Gastroesophageal sphincter (tissue), 4 donors: ENCODE data around the gene SH3PXD2A. TPM values are rescaled to one million over a fixed set of nuclear protein-coding genes. Genes with fewer than 3 reads are reported as not detected.

Experiments used
- ATAC-seq: fragments of 150-250 bp; one replicate; pipeline ENCODE4 v1.9.1; 2016; ENCODE audit warnings: mild to moderate bottlenecking, moderate library complexity
- H3K27ac ChIP-seq, 4 donors: fragments of 200-600 bp; sonication (generic) in 3 of 4; 1 replicate in 3 of 4; 2 replicates in 1 of 4; pipeline ENCODE4 v1.5.1; 2016 to 2019
- H3K27me3 ChIP-seq: fragments of 200-600 bp; sonication (generic); one replicate; pipeline ENCODE4 v1.5.1; 2019
- H3K36me3 ChIP-seq, 2 donors: fragments of 200-600 bp; sonication (generic); one replicate each; pipeline ENCODE4 v1.5.1; 2019; ENCODE audit warnings: control low read depth in 1 of 2
- H3K4me1 ChIP-seq, 3 donors: fragments of 200-600 bp; sonication (generic); 1 replicate in 2 of 3; 2 replicates in 1 of 3; pipeline ENCODE4 v1.5.1; 2016 to 2019; ENCODE audit warnings: control low read depth in 2 of 3
- H3K4me3 ChIP-seq, 2 donors: fragments of 200-600 bp; sonication (generic); one replicate each; pipeline ENCODE4 v1.5.1; 2019; ENCODE audit warnings: mild to moderate bottlenecking in 1 of 2, moderate library complexity in 1 of 2
- H3K9me3 ChIP-seq, 3 donors: fragments of 200-600 bp; sonication (generic); one replicate each; pipeline ENCODE4 v1.5.1; 2017 to 2019; ENCODE audit warnings: control low read depth in 2 of 3
- EP300 ChIP-seq: sonication (generic); formaldehyde crosslinking; IDR thresholded peaks from one replicate; pipeline ENCODE4 v1.6.1; 2017; ENCODE audit warnings: antibody characterized with exemption, mild to moderate bottlenecking
- POLR2A ChIP-seq, 2 donors: fragments of 450-650 bp; IDR thresholded peaks; one replicate each; pipeline ENCODE4 v1.6.1; 2017; ENCODE audit warnings: antibody characterized with exemption in 2 of 2, mild to moderate bottlenecking in 2 of 2, moderate library complexity in 1 of 2
- POLR2AphosphoS5 ChIP-seq: sonication (generic); formaldehyde crosslinking; IDR thresholded peaks from one replicate; pipeline ENCODE4 v1.6.1; 2017; ENCODE audit warnings: antibody characterized with exemption
- WGBS, 2 donors: methylation state at CpG; one replicate each; pipeline ENCODE4 v1.1.5; 2018; ENCODE audit warnings: low coverage in 1 of 2; 5-methylcytosine and 5-hydroxymethylcytosine counted together
- total RNA-seq, 4 donors: library from RNA; depleted of rRNA; stranded (reverse); fragments of >200 nt; gene quantifications; one replicate each; pipeline ENCODE4 v1.1.0, GENCODE V29; 2016
- TF ChIP-seq, protein P1 (sequence below), 4 experiments: fragments of 200-600 bp in 2 of 4; fragments of 450-650 bp in 2 of 4; sonication (generic) in 1 of 4; IDR thresholded peaks; one replicate each; pipeline ENCODE4 v1.5.1; 2017 to 2019; ENCODE audit warnings: antibody characterized with exemption in 4 of 4, mild to moderate bottlenecking in 2 of 4, moderate library complexity in 2 of 4

Gene SH3PXD2A
- total RNA-seq, 4 donors from 2014 or later = 31.2 to 65.2 (median 39.5) TPM

DNA sequence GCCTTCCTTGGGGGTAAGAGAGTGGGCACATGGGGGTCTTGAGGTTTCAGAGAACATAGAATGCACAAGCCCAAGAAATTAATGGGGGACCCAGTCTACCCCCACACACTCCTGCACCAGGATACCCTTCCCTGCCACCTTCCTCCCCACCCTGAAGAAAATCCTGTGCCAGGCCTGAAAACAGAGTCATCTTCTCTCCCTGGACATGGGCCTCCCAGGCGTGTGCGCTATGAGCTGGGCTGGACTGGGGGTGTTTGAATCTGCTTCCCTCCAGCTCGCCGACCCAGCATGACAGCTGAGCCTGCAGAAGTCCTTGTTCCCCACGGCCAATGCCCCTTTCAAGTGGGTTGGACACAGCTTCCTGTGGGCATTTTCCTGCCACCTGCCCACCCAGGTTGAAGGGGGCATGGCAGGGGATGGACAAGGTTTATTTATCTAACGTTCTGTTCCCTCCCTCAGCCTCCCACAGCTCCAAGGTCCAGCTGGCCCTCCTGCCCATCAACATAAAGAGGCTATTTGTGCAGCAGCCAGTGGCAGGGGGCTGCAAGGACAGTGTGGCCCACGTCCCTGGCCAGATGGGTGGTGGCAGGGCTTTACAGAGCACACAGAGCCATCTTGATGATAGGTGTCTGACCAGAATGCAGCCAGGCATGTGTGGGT, 141.0 kb downstream of the SH3PXD2A start:
- 80% methylated on average over 1 of the region's 7 CpGs; no CpG with 5 or more reads in 1 of the 2 donors for WGBS, 2 donors
- Histone ChIP-seq H3K4me3 (no peak overlapping the region), H3K27ac (peak overlapping the region in 1 of 4 donors; percentile 20), H3K9me3 (no peaks in the 10 kb centered on the region), H3K27me3 (no peaks in the 10 kb centered on the region), H3K36me3 (peaks cover 0 to 3% of the 10 kb centered on the region in 2 donors), H3K4me1 (peaks cover 0 to 44% (median 0%) of the 10 kb centered on the region in 3 donors)
- ATAC-seq = no peak
- TF ChIP-seq POLR2A (IDR thresholded peaks at IDR 0.05) (no peak), EP300 (no peak), POLR2AphosphoS5 (no peak)
- TF ChIP-seq, protein P1, sequence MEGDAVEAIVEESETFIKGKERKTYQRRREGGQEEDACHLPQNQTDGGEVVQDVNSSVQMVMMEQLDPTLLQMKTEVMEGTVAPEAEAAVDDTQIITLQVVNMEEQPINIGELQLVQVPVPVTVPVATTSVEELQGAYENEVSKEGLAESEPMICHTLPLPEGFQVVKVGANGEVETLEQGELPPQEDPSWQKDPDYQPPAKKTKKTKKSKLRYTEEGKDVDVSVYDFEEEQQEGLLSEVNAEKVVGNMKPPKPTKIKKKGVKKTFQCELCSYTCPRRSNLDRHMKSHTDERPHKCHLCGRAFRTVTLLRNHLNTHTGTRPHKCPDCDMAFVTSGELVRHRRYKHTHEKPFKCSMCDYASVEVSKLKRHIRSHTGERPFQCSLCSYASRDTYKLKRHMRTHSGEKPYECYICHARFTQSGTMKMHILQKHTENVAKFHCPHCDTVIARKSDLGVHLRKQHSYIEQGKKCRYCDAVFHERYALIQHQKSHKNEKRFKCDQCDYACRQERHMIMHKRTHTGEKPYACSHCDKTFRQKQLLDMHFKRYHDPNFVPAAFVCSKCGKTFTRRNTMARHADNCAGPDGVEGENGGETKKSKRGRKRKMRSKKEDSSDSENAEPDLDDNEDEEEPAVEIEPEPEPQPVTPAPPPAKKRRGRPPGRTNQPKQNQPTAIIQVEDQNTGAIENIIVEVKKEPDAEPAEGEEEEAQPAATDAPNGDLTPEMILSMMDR (IDR thresholded peaks at IDR 0.05) = no peak

DNA sequence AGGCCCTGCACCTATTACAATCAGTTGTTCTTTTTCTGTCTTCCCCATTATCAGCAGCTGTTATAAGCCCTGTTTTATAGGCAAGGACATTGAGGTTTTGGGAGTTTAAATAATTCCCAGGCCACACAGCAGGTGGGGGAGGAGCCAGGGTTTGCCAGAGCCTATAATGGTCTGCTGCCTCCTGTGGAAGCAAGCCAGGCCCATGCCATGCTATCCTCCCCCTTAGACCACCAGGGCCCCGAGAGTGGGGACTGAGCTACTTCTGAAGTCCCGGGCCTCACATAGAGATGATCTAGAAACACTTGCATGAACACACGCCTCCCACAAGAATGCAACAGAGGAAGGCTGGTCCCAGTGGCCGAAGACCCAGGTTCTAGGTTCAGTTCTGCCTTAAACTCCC, 141.7 kb downstream of the SH3PXD2A start:
- Histone ChIP-seq H3K9me3 (no peaks in the 10 kb centered on the region), H3K4me3 (no peak overlapping the region), H3K36me3 (no peaks in the 10 kb centered on the region), H3K27me3 (no peaks in the 10 kb centered on the region), H3K27ac (no peak overlapping the region), H3K4me1 (peaks cover 0 to 44% (median 0%) of the 10 kb centered on the region in 3 donors)
- no peak for ATAC-seq
- TF ChIP-seq, protein P1 (IDR thresholded peaks at IDR 0.05) = no peak
- TF ChIP-seq EP300 = no peak
- TF ChIP-seq POLR2A (IDR thresholded peaks at IDR 0.05) = no peak
- no peak for TF ChIP-seq POLR2AphosphoS5
- WGBS, 2 donors = 100% methylated on average over 1 of the region's 4 CpGs; no CpG with 5 or more reads in 1 of the 2 donors

DNA sequence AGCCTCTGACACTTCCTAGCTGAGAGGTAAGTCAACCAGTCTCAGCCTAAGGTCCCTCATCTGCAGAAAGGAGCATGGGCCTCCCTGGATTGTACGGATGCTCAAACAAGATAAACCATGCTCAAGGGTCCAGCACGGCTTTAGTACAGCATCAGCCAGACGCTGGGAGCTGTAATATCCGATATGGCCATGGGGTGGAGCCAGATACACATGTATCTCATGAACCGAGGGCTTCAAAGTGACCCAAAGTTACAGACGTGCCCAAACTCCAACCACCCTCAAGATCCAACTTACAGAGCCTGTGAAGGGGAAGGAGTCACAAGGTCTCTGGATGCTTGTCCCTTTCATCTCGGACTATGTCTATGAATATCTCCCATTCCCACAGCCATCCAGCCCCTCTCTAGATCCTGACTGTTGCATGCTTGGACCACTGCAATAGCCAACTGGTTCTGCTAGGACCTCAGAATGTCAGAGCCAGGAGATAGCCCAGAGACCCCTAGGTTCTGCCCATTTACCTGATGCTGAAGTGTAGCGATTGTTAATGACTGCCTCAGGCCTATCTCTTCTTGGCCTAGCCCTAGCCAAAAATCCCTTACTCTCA, 142.4 kb downstream of the SH3PXD2A start:
- Histone ChIP-seq H3K4me3 (no peak overlapping the region), H3K4me1 (peaks cover 0 to 44% (median 0%) of the 10 kb centered on the region in 3 donors), H3K27me3 (no peaks in the 10 kb centered on the region), H3K27ac (peak overlapping the region in 1 of 4 donors; percentile 27), H3K9me3 (no peaks in the 10 kb centered on the region), H3K36me3 (no peaks in the 10 kb centered on the region)
- ATAC-seq = peak; percentile 76
- TF ChIP-seq, protein P1 (IDR thresholded peaks at IDR 0.05) = peak in 3 of 4 experiments; percentile 93 to 97 (median 96)
- TF ChIP-seq POLR2AphosphoS5 = no peak
- no peak for TF ChIP-seq POLR2A (IDR thresholded peaks at IDR 0.05)
- TF ChIP-seq EP300 = no peak
- WGBS, 2 donors = 5 to 33% methylated on average over 3 of the region's 8 CpGs

DNA sequence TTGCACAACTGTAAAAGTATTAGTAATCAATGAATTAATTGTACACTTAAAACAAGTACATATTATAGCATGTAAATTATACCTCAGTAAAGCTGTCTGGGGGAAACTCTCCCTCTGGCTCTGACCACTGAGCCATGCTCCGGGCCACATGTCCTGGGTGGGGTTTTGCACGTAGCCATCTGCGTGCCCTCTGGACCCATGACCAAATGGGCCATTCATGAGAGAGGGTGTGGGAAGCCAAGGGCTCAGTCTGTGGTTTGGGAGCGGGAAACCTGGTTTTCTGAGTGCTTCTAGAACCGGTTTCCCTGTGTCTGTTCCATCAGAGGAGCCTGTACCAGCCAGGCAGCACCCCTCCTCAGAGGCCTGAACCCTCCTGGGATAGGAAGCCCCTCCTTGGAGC, 143.2 kb downstream of the SH3PXD2A start:
- Histone ChIP-seq H3K9me3 (no peaks in the 10 kb centered on the region), H3K4me3 (no peak overlapping the region), H3K4me1 (peaks cover 0 to 36% (median 0%) of the 10 kb centered on the region in 3 donors), H3K36me3 (no peaks in the 10 kb centered on the region), H3K27me3 (no peaks in the 10 kb centered on the region), H3K27ac (peak overlapping the region in 1 of 4 donors; percentile 27)
- TF ChIP-seq, protein P1 (IDR thresholded peaks at IDR 0.05) = no peak
- no peak for TF ChIP-seq EP300
- no peak for TF ChIP-seq POLR2AphosphoS5
- no peak for TF ChIP-seq POLR2A (IDR thresholded peaks at IDR 0.05)
- no peak for ATAC-seq
- WGBS, 2 donors = 55% methylated on average over 4 of the region's 5 CpGs; no CpG with 5 or more reads in 1 of the 2 donors
